ENCODE data around the gene TGFBR2.

DNA sequence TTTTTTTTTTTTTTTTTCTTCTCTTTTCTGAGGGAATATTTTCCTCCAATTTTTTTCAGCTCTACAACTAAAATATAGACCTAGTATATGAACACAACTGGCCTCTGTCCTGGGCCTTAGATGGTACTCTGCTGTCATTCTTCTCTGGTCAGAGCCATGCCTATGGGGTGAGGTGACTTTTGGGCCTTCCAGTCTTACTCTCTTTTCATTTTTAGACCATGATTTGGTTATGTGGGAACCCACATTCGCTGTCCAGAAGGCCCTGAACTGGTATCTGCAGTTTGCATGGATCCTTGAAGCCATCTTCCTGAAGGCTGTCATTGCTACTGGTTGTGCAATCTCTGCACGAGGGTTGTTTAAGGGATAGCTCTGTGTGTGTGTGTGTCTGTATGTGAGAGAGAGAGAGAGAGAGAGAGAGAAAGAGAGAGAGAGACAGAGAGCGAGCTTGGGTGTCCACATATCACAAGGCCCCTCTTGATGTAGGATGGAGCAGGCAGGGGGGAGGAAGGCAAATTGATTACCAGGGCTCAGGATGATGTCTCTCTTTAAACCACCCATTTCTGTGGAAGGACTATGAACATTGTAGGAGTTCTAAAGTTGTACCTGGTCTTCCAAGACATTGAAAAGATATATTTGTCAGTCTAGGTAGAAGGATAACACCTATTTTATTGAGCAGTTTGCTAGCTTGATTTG is 6.9 kb downstream of the TGFBR2 start:
- TF ChIP-seq ZNF274 (IDR thresholded peaks at IDR 0.05; ENCODE audit: insufficient read depth, insufficient read length) (no peak), EED (IDR thresholded peaks at IDR 0.05; ENCODE audit: low read depth) (no peak), SP1 (IDR thresholded peaks at IDR 0.05; ENCODE audit: low read depth, low read length) (no peak), ATF2 (IDR thresholded peaks at IDR 0.05; ENCODE audit: low read length) (no peak), MYC (IDR thresholded peaks at IDR 0.05; ENCODE audit: insufficient read depth, insufficient read length, insufficient replicate concordance, low read length, severe bottlenecking) (no peak), CEBPB (IDR thresholded peaks at IDR 0.05; ENCODE audit: borderline replicate concordance in 1 of 2, low read depth in 2 of 2, low read length in 2 of 2) (no peak), JUNB (IDR thresholded peaks at IDR 0.05) (no peak), POLR2AphosphoS5 (IDR thresholded peaks at IDR 0.05; ENCODE audit: low read length) (no peak)
- TF ChIP-seq, protein P1, sequence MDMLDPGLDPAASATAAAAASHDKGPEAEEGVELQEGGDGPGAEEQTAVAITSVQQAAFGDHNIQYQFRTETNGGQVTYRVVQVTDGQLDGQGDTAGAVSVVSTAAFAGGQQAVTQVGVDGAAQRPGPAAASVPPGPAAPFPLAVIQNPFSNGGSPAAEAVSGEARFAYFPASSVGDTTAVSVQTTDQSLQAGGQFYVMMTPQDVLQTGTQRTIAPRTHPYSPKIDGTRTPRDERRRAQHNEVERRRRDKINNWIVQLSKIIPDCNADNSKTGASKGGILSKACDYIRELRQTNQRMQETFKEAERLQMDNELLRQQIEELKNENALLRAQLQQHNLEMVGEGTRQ (IDR thresholded peaks at IDR 0.05; ENCODE audit: borderline replicate concordance, low read depth, low read length): no peak
- TF ChIP-seq, protein P2, sequence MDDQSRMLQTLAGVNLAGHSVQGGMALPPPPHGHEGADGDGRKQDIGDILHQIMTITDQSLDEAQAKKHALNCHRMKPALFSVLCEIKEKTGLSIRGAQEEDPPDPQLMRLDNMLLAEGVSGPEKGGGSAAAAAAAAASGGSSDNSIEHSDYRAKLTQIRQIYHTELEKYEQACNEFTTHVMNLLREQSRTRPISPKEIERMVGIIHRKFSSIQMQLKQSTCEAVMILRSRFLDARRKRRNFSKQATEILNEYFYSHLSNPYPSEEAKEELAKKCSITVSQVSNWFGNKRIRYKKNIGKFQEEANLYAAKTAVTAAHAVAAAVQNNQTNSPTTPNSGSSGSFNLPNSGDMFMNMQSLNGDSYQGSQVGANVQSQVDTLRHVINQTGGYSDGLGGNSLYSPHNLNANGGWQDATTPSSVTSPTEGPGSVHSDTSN (IDR thresholded peaks at IDR 0.05; ENCODE audit: insufficient replicate concordance, low read depth, low read length): no peak
